ENCODE measurements around the gene SELENOP.

SELENOP gene

DNA sequence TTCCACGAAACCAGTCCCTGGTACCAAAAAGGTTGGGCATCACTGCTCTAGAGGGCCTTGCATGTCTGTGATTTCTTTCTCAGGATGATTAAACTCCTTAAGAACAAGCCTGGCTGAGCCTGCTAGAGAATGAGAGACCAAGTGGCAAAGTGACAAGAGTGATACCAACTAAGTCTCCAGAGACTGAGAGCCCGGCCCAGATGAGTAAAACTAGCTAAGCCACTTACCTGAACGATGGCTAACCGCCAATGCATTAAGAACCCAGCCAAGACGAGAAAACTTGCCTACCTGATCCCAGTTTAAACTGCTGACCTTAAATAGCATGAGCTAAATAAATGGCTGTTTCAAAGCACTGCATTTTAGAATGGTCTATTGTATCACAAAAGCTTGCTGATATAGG is 60.6 kb downstream of the SELENOP start:
- no peaks in the 10 kb centered on the region for H3K27me3 ChIP-seq (ENCODE audit: control insufficient read depth, insufficient read depth, low read length)
- no peak overlapping the region for H3K9ac ChIP-seq (ENCODE audit: low read depth, low read length)
- H3K36me3 ChIP-seq (ENCODE audit: control insufficient read depth, insufficient read depth, low read length) = no peaks in the 10 kb centered on the region
- no peaks in the 10 kb centered on the region for H3K9me3 ChIP-seq (ENCODE audit: control insufficient read depth, insufficient read depth, low read length)
- H3K4me1 ChIP-seq (ENCODE audit: control insufficient read depth, insufficient read depth, low read length) = no peaks in the 10 kb centered on the region
- no peak overlapping the region for H3K4me3 ChIP-seq (ENCODE audit: low read depth, low read length)

DNA sequence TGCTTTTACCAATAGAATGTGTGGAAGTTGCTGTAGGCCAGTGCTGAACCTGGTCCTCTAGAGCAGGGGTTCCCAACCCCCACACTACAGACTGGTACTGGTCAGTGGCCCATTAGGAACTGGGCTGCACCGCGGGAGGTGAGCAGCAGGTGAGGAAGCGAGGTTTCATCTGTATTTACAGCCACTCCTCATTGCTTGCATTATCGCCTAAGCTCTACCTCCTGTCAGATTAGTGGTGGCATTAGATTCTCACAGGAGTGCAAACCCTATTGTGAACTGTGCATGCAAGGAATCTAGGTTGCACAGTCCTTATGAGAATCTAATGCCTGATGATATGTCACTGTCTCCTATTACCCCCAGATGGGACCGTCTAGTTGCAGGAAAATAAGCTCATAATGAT is 61.2 kb downstream of the SELENOP start:
- H3K27me3 ChIP-seq (ENCODE audit: control insufficient read depth, insufficient read depth, low read length) = no peaks in the 10 kb centered on the region
- no peaks in the 10 kb centered on the region for H3K4me1 ChIP-seq (ENCODE audit: control insufficient read depth, insufficient read depth, low read length)
- no peaks in the 10 kb centered on the region for H3K9me3 ChIP-seq (ENCODE audit: control insufficient read depth, insufficient read depth, low read length)
- H3K36me3 ChIP-seq (ENCODE audit: control insufficient read depth, insufficient read depth, low read length) = no peaks in the 10 kb centered on the region
- H3K9ac ChIP-seq (ENCODE audit: low read depth, low read length) = no peak overlapping the region
- no peak overlapping the region for H3K4me3 ChIP-seq (ENCODE audit: low read depth, low read length)
